Esophagus squamous epithelium (tissue), 5 donors: Measurements from ENCODE around the gene LDLRAD3. TPM values are rescaled to one million over a fixed set of nuclear protein-coding genes. Genes with fewer than 3 reads are reported as not detected.

Source experiments
- DNase-seq: peaks from one replicate; lab custom pipeline; 2025; lab: John Stamatoyannopoulos, UW
- H3K27ac ChIP-seq, 4 donors: fragments of 200-600 bp; sonication (generic); one replicate each; pipeline ENCODE4 v1.5.1; 2016 to 2019; ENCODE audit warnings: mild to moderate bottlenecking in 1 of 4
- H3K27me3 ChIP-seq, 4 donors: fragments of 200-600 bp; sonication (generic); 1 replicate in 3 of 4; 2 replicates in 1 of 4; pipeline versions ENCODE4 v1.5.1 to v1.6.0; 2017 to 2021; ENCODE audit warnings: antibody characterized with exemption in 1 of 4
- H3K36me3 ChIP-seq, 3 donors: fragments of 200-600 bp; sonication (generic); one replicate each; pipeline ENCODE4 v1.5.1; 2016 to 2019
- H3K4me1 ChIP-seq, 3 donors: fragments of 200-600 bp; sonication (generic); one replicate each; pipeline ENCODE4 v1.5.1; 2017 to 2019
- H3K4me3 ChIP-seq, 4 donors: fragments of 200-600 bp; sonication (generic); 1 replicate in 3 of 4; 2 replicates in 1 of 4; pipeline ENCODE4 v1.5.1; 2016 to 2019; ENCODE audit warnings: mild to moderate bottlenecking in 2 of 4, moderate library complexity in 1 of 4
- H3K9me3 ChIP-seq, 3 donors: fragments of 200-600 bp; sonication (generic); one replicate each; pipeline ENCODE4 v1.5.1; 2016 to 2019
- CTCF ChIP-seq, 6 experiments: fragments of 450-650 bp in 4 of 6; fragments of 200-600 bp in 2 of 6; sonication (generic) in 2 of 6; IDR thresholded peaks; one replicate each; pipeline ENCODE4 v1.5.1; 2016 to 2019; ENCODE audit warnings: antibody characterized with exemption in 6 of 6, mild to moderate bottlenecking in 4 of 6, moderate library complexity in 4 of 6
- POLR2A ChIP-seq, 4 donors: fragments of 450-650 bp; IDR thresholded peaks; one replicate each; pipeline ENCODE4 v1.6.1; 2017; ENCODE audit warnings: antibody characterized with exemption in 4 of 4, mild to moderate bottlenecking in 4 of 4, moderate library complexity in 3 of 4
- WGBS, 2 donors: methylation state at CpG; one replicate each; pipeline ENCODE4 v1.1.5; 2018; 5-methylcytosine and 5-hydroxymethylcytosine counted together
- intact Hi-C: fragments of 100-400 bp; cut with DNase I; formaldehyde crosslinking; loops from one replicate; pipeline ENCODE4 v1.15.0; 2022
- total RNA-seq, 4 donors: library from RNA; depleted of rRNA; stranded (reverse); fragments of >200 nt; gene quantifications; one replicate each; pipeline ENCODE4 v1.1.0, GENCODE V29; 2016
- donor health status: DM: yes; HTN: yes; CAD: no.

Gene LDLRAD3
- total RNA-seq, 4 donors from 2014 or later = 5.0 to 16.8 (median 8.2) TPM

- DNase-seq = no peak
- Histone ChIP-seq H3K27me3 (no peaks in the 10 kb centered on the region), H3K27ac (peak overlapping the region in 2 of 4 donors; percentile 47 to 59), H3K4me1 (peaks cover 0 to 40% (median 3%) of the 10 kb centered on the region in 3 donors), H3K9me3 (peaks cover 0 to 6% (median 0%) of the 10 kb centered on the region in 3 donors), H3K4me3 (no peak overlapping the region), H3K36me3 (no peaks in the 10 kb centered on the region)
- intact Hi-C loops = no loop called here
- WGBS, 2 donors = 54 to 68% methylated on average over 6 of the region's 6 CpGs
- TF ChIP-seq CTCF (IDR thresholded peaks at IDR 0.05) (no peak), POLR2A (IDR thresholded peaks at IDR 0.05) (no peak)
These were observed 56.8 kb downstream of the LDLRAD3 start for GRCh38 chr11:36000616-36001190.

- 29 to 57% methylated on average over 6 of the region's 6 CpGs for WGBS, 2 donors
- peaks cover 0 to 33% (median 3%) of the 10 kb centered on the region in 3 donors for H3K4me1 ChIP-seq
- H3K9me3 ChIP-seq = peaks cover 0 to 6% (median 0%) of the 10 kb centered on the region in 3 donors
- no peak overlapping the region for H3K4me3 ChIP-seq
- intact Hi-C loops = no loop called here
- no peaks in the 10 kb centered on the region for H3K36me3 ChIP-seq
- DNase-seq = no peak
- H3K27me3 ChIP-seq = no peaks in the 10 kb centered on the region
- TF ChIP-seq CTCF (IDR thresholded peaks at IDR 0.05) = no peak
- no peak for TF ChIP-seq POLR2A (IDR thresholded peaks at IDR 0.05)
- H3K27ac ChIP-seq = peak overlapping the region in 1 of 4 donors; percentile 29
These were observed 58.3 kb downstream of the LDLRAD3 start for GRCh38 chr11:36002196-36002595.

GRCh38 chr11:36002796-36003195 lies 58.9 kb downstream of the LDLRAD3 start:
- H3K4me1 ChIP-seq = peaks cover 0 to 33% (median 3%) of the 10 kb centered on the region in 3 donors
- H3K27me3 ChIP-seq = no peaks in the 10 kb centered on the region
- no peaks in the 10 kb centered on the region for H3K36me3 ChIP-seq
- peaks cover 0 to 6% (median 0%) of the 10 kb centered on the region in 3 donors for H3K9me3 ChIP-seq
- intact Hi-C loops = no loop called here
- H3K27ac ChIP-seq = peak overlapping the region in 1 of 4 donors; percentile 29
- 68 to 79% methylated on average over 3 of the region's 3 CpGs for WGBS, 2 donors
- no peak overlapping the region for H3K4me3 ChIP-seq
- TF ChIP-seq POLR2A (IDR thresholded peaks at IDR 0.05) = no peak
- TF ChIP-seq CTCF (IDR thresholded peaks at IDR 0.05) = no peak
- DNase-seq = no peak

- intact Hi-C loops = no loop called here
- H3K36me3 ChIP-seq = no peaks in the 10 kb centered on the region
- peaks cover 0 to 6% (median 0%) of the 10 kb centered on the region in 3 donors for H3K9me3 ChIP-seq
- 55 to 100% methylated on average over 3 of the region's 3 CpGs for WGBS, 2 donors
- no peaks in the 10 kb centered on the region for H3K27me3 ChIP-seq
- DNase-seq = no peak
- H3K4me1 ChIP-seq = peaks cover 8 to 52% (median 17%) of the 10 kb centered on the region in 3 donors
- H3K4me3 ChIP-seq = no peak overlapping the region
- H3K27ac ChIP-seq = no peak overlapping the region
- TF ChIP-seq CTCF (IDR thresholded peaks at IDR 0.05) (no peak), POLR2A (IDR thresholded peaks at IDR 0.05) (no peak)
These were observed 62.7 kb downstream of the LDLRAD3 start for GRCh38 chr11:36006556-36006955.

- TF ChIP-seq POLR2A (IDR thresholded peaks at IDR 0.05) = no peak
- no peak for TF ChIP-seq CTCF (IDR thresholded peaks at IDR 0.05)
- 79 to 85% methylated on average over 8 of the region's 8 CpGs for WGBS, 2 donors
- Histone ChIP-seq H3K4me1 (peaks cover 8 to 49% (median 17%) of the 10 kb centered on the region in 3 donors), H3K4me3 (no peak overlapping the region), H3K27me3 (no peaks in the 10 kb centered on the region), H3K9me3 (peaks cover 0 to 6% (median 0%) of the 10 kb centered on the region in 3 donors), H3K36me3 (no peaks in the 10 kb centered on the region), H3K27ac (no peak overlapping the region)
- intact Hi-C loops = no loop called here
- DNase-seq = no peak
These were observed 63.3 kb downstream of the LDLRAD3 start for GRCh38 chr11:36007127-36007655.
